IMR-90 (cell line): ENCODE results near the gene DSN1. TPM values are rescaled to one million over a fixed set of nuclear protein-coding genes. Genes with fewer than 3 reads are reported as not detected.

Experiments
- ATAC-seq: fragments of 200-7000 bp; cut with Tn5 transposase; 2 replicates; pipeline ENCODE4 v1.9.1; 2020; ENCODE audit warnings: low read depth, mild to moderate bottlenecking, moderate library complexity
- BruUV-seq: library from RNA; stranded (reverse); fragments of 400-500 nt; replicated peaks from 2 replicates; lab custom pipeline; 2021; lab: Mats Ljungman, UMichigan
- CTCF ChIA-PET: fragments of 300-600 bp; formaldehyde crosslinking; extraction: SDS; loops from one replicate; lab custom pipeline; 2021; ENCODE audit warnings: antibody characterized with exemption; lab: Yijun Ruan, JAX
- POLR2A ChIA-PET: fragments of 300-600 bp; sonication (Branson Sonifier 250); formaldehyde crosslinking; loops from one replicate; lab custom pipeline; 2022; ENCODE audit warnings: antibody characterized with exemption; ENCODE audit not compliant: unreplicated experiment; lab: Charles Lee
- DNase-seq: peaks from one replicate; pipeline ENCODE4 v3.0.0; 2013
- H2AFZ ChIP-seq: replicated peaks from 2 replicates; pipeline ENCODE3; 2013; ENCODE audit warnings: low read length, mild to moderate bottlenecking; ENCODE audit not compliant: poor library complexity
- H2AK5ac ChIP-seq: 2 replicates; pipeline ENCODE4 v1.6.1; 2013; ENCODE audit warnings: low read depth, low read length, inconsistent platforms
- H2AK9ac ChIP-seq: replicated peaks from 2 replicates; pipeline ENCODE3; 2013; ENCODE audit warnings: mild to moderate bottlenecking, low read depth, low read length, moderate library complexity; ENCODE audit not compliant: poor library complexity
- H2BK120ac ChIP-seq: 2 replicates; pipeline ENCODE4 v1.6.1; 2013; ENCODE audit warnings: low read depth, low read length, inconsistent platforms
- H2BK15ac ChIP-seq: 3 replicates; pipeline ENCODE4 v1.6.1; 2013; ENCODE audit warnings: low read depth, low read length, inconsistent platforms
- H2BK20ac ChIP-seq: 2 replicates; pipeline ENCODE4 v1.6.1; 2013; ENCODE audit warnings: low read depth, mild to moderate bottlenecking, inconsistent platforms, low read length, moderate library complexity
- H2BK5ac ChIP-seq: 2 replicates; pipeline ENCODE4 v1.6.1; 2013; ENCODE audit warnings: mild to moderate bottlenecking, low read depth, low read length, inconsistent platforms; ENCODE audit not compliant: poor library complexity, severe bottlenecking
- H3K14ac ChIP-seq: replicated peaks from 2 replicates; pipeline ENCODE4 v1.6.1; 2013; ENCODE audit warnings: low read depth, low read length, inconsistent platforms
- H3K18ac ChIP-seq: 2 replicates; pipeline ENCODE4 v1.6.1; 2013; ENCODE audit warnings: low read depth, low read length, control low read depth
- H3K23ac ChIP-seq: 2 replicates; pipeline ENCODE4 v1.6.1; 2013; ENCODE audit warnings: low read depth, low read length, inconsistent platforms
- H3K27ac ChIP-seq: 2 replicates; pipeline ENCODE4 v1.5.1; 2013; ENCODE audit warnings: mild to moderate bottlenecking, control low read depth, low read length; ENCODE audit not compliant: insufficient read depth
- H3K27me3 ChIP-seq: 2 replicates; pipeline ENCODE4 v1.6.1; 2013; ENCODE audit warnings: low read length; ENCODE audit not compliant: control insufficient read depth, insufficient read depth
- H3K36me3 ChIP-seq: 2 replicates; pipeline ENCODE4 v1.6.1; 2013; ENCODE audit warnings: low read length, mixed read lengths; ENCODE audit not compliant: control insufficient read depth, insufficient read depth
- H3K4ac ChIP-seq: 2 replicates; pipeline ENCODE4 v1.6.1; 2013; ENCODE audit warnings: low read depth, low read length, inconsistent platforms
- H3K4me1 ChIP-seq: 2 replicates; pipeline ENCODE4 v1.6.1; 2013; ENCODE audit warnings: low read length, mixed read lengths; ENCODE audit not compliant: control insufficient read depth, insufficient read depth
- H3K4me2 ChIP-seq: 2 replicates; pipeline ENCODE4 v1.6.1; 2013; ENCODE audit warnings: low read depth, mild to moderate bottlenecking, control low read depth, low read length, moderate library complexity
- H3K4me3 ChIP-seq: 2 replicates; pipeline ENCODE4 v1.5.1; 2013; ENCODE audit warnings: low read depth, mild to moderate bottlenecking, control low read depth, low read length, moderate library complexity; ENCODE audit not compliant: insufficient read depth
- H3K56ac ChIP-seq: 2 replicates; pipeline ENCODE4 v1.6.1; 2013; ENCODE audit warnings: low read length, inconsistent platforms; ENCODE audit not compliant: insufficient read depth; ENCODE audit errors: extremely low read depth
- H3K79me1 ChIP-seq, 2 experiments: 2 replicates each; pipeline ENCODE4 v1.6.1; 2013; ENCODE audit warnings: low read length in 2 of 2, inconsistent platforms in 1 of 2, low read depth in 1 of 2
- H3K9ac ChIP-seq: 2 replicates; pipeline ENCODE4 v1.6.1; 2013; ENCODE audit warnings: low read depth, low read length, control low read depth
- H3K9me1 ChIP-seq: 2 replicates; pipeline ENCODE4 v1.6.1; 2013; ENCODE audit warnings: low read length, inconsistent platforms; ENCODE audit not compliant: insufficient read depth
- H3K9me3 ChIP-seq: 2 replicates; pipeline ENCODE4 v1.6.1; 2013; ENCODE audit warnings: low read length; ENCODE audit not compliant: control insufficient read depth, insufficient read depth
- H4K20me1 ChIP-seq: 2 replicates; pipeline ENCODE4 v1.6.1; 2013; ENCODE audit warnings: low read length, inconsistent platforms; ENCODE audit not compliant: insufficient read depth
- H4K5ac ChIP-seq: 2 replicates; pipeline ENCODE4 v1.6.1; 2013; ENCODE audit warnings: mild to moderate bottlenecking, low read depth, low read length, control low read depth
- H4K8ac ChIP-seq, 2 experiments: 2 replicates each; pipeline ENCODE4 v1.6.1; 2013; ENCODE audit warnings: low read depth in 2 of 2, low read length in 2 of 2, control low read depth in 1 of 2, inconsistent platforms in 1 of 2
- H4K91ac ChIP-seq: 2 replicates; pipeline ENCODE4 v1.6.1; 2013; ENCODE audit warnings: low read depth, low read length, inconsistent platforms; ENCODE audit not compliant: insufficient read depth
- BHLHE40 ChIP-seq: fragments of 150-350 bp; IDR thresholded peaks from 2 replicates; pipeline ENCODE4 v1.6.1; 2016; ENCODE audit warnings: mild to moderate bottlenecking, low read depth, low read length
- CEBPB ChIP-seq: IDR thresholded peaks from 2 replicates; pipeline ENCODE4 v1.6.1; 2012; ENCODE audit warnings: low read depth, low read length, improper control_type of control experiment
- WGBS, 2 experiments: methylation state at CpG; one replicate each; pipeline versions ENCODE4 v1.1.5 to v1.1.7; 2013; ENCODE audit warnings: missing lambda C conversion rate in 2 of 2; ENCODE audit not compliant: insufficient read length in 1 of 2; ENCODE audit errors: extremely low coverage in 2 of 2; 5-methylcytosine and 5-hydroxymethylcytosine counted together
- dilution Hi-C: fragments of 300-500 bp; cut with HindIII; formaldehyde crosslinking; loops from one replicate; pipeline ENCODE4 v1.14.3; 2018; ENCODE audit warnings: low sequenced_read_pairs; ENCODE audit not compliant: unreplicated experiment
- in situ Hi-C: fragments of 300-500 bp; cut with MboI; formaldehyde crosslinking; loops from 3 replicates; pipeline ENCODE4 v1.14.3; 2019; ENCODE audit warnings: low sequenced_read_pairs, inconsistent platforms, mixed read lengths
- intact Hi-C: fragments of 100-400 bp; cut with micrococcal nuclease; formaldehyde crosslinking; loops from 2 replicates; pipeline ENCODE4 v1.10.0; 2022
- polyA plus RNA-seq, 3 experiments: library from polyadenylated mRNA; depleted of rRNA; stranded (reverse); fragments of >200 nt; gene quantifications; 2 replicates each; pipeline ENCODE4 v1.2.3, GENCODE V29; 2012; ENCODE audit warnings: low replicate concordance in 1 of 3
- total RNA-seq: library from RNA; depleted of rRNA; stranded (reverse); fragments of >200 nt; gene quantifications from 2 replicates; pipeline ENCODE4 v1.2.3, GENCODE V29; 2012

Gene DSN1
- total and polyA plus RNA-seq, 2 of the 4 experiments (the other 2 are of a cell fraction), result 10.5 to 16.3 TPM

DNA sequence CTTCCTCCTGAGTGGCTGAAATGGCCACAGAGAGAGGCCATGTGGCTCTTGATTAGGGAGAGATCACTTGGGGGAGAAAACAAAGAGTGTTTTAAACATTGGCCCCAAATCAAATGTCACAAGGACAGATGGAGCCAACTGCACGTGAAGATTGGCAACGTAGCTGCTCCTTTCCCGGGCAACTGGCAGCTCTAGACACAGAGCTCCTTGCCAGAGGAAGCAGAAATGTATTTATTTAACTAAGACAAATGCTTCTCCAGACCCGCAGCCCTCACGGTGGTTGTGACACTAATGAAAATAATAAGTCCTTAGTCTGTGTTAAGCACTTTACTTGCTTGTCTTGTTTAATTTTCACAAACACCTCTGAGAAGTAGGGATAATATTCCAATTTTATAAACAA is 49.6 kb upstream of the DSN1 start:
- peaks cover 18% of the 10 kb centered on the region for H3K9me1 ChIP-seq
- ChIA-PET POLR2A (no interaction called here), CTCF (interaction anchor here (0.9 to 1.9 kb wide), 2 partner anchors 14 to 49 kb away, joined by 3 to 5 read pairs; partner anchors contain the start of gene DSN1)

More for the DNA sequence above, 49.6 kb upstream of the DSN1 start:
- no peak overlapping the region for H3K56ac ChIP-seq
- no peak overlapping the region for H4K8ac ChIP-seq
- H3K4me3 ChIP-seq, result no peak overlapping the region
- H3K79me1 ChIP-seq, result peaks cover 22 to 87% of the 10 kb centered on the region in 2 experiments; a peak in 3 of 4 replicates
- DNase-seq (no peak), ATAC-seq (peak; percentile 65)
- H2AK5ac ChIP-seq, result no peak overlapping the region
- H3K36me3 ChIP-seq, result peaks cover 26% of the 10 kb centered on the region
- intact Hi-C loops, result loop anchor here (5.0 kb wide), 1 partner anchor 39 kb away; a partner anchor contains a TSS
- BruUV-seq, result no TSS peak
- H3K4ac ChIP-seq, result no peak overlapping the region
- peaks cover 18% of the 10 kb centered on the region; the same call in 1 of the 2 replicates for H4K20me1 ChIP-seq
- H2BK120ac ChIP-seq, result no peak overlapping the region
- peak overlapping the region; percentile 3; the same call in 1 of the 2 replicates for H3K27ac ChIP-seq
- no peaks in the 10 kb centered on the region for H3K27me3 ChIP-seq
- H4K5ac ChIP-seq, result no peak overlapping the region
- no peak overlapping the region for H4K91ac ChIP-seq
- dilution Hi-C loops, result no loop called here
- in situ Hi-C loops, result loop anchor here (25.0 kb wide), 1 partner anchor 111 kb away; no protein-coding TSS in a partner anchor
- no peak overlapping the region for H2BK20ac ChIP-seq
- H3K4me1 ChIP-seq, result peaks cover 18% of the 10 kb centered on the region
- H3K9ac ChIP-seq, result no peak overlapping the region
- 10% methylated on average over 2 of the region's 5 CpGs; no CpG with 5 or more reads in 1 of the 2 experiments for WGBS, 2 experiments
- H3K18ac ChIP-seq, result no peak overlapping the region
- H2AFZ ChIP-seq, result no peak overlapping the region
- H2AK9ac ChIP-seq, result peak overlapping the region; percentile 3
- no peak overlapping the region; the same call in 1 of the 2 replicates for H3K4me2 ChIP-seq
- no peaks in the 10 kb centered on the region for H3K9me3 ChIP-seq
- H2BK5ac ChIP-seq, result no peak overlapping the region
- H3K23ac ChIP-seq, result 0 out of 2 replicates have a peak overlapping the region, but pooled peaks have one; percentile 4
- H3K14ac ChIP-seq, result no peak overlapping the region; the same call in 1 of the 2 replicates
- TF ChIP-seq CEBPB, result no peak
- peak; percentile 28; the same call in 1 of the 2 replicates for TF ChIP-seq BHLHE40
- H2BK15ac ChIP-seq, result no peak overlapping the region
